ENCODE measurements around the gene APOB. TPM values are rescaled to one million over a fixed set of nuclear protein-coding genes. Genes with fewer than 3 reads are reported as not detected.

APOB gene
- total and polyA plus RNA-seq, 2 of the 13 experiments (the other 11 are each of a cell fraction or from before 2014, with no cell fraction given) = 1,569 to 2,515 TPM

- Histone ChIP-seq H3K9ac (ENCODE audit: insufficient read depth, low read depth, low read length) (peak overlapping the region; percentile 62), H3K4me2 (ENCODE audit: low read depth, low read length) (peak overlapping the region; percentile 84), H2AFZ (ENCODE audit: low read length) (no peak overlapping the region), H3K79me2 (ENCODE audit: insufficient read depth, low read length) (peaks cover 8% of the 10 kb centered on the region), H3K27me3 (ENCODE audit: control insufficient read depth in 1 of 2, insufficient read depth in 2 of 2, low read length in 2 of 2) (no peaks in the 10 kb centered on the region), H3K27ac (ENCODE audit: extremely low read length, insufficient read depth, low read length) (peak overlapping the region; percentile 73), H3K4me3 (replicated peaks in 1 of 3; ENCODE audit: insufficient read depth in 1 of 3, low read depth in 2 of 3, low read length in 3 of 3) (peak overlapping the region; percentile 35 to 59 (median 45)), H3K4me1 (ENCODE audit: insufficient read depth, low read length) (peaks cover 77% of the 10 kb centered on the region), H3K36me3 (replicated peaks in 1 of 2; ENCODE audit: control insufficient read depth in 1 of 2, insufficient read depth in 2 of 2, low read length in 2 of 2) (no peaks in the 10 kb centered on the region), H3K9me3 (ENCODE audit: low read length) (no peaks in the 10 kb centered on the region), H4K20me1 (ENCODE audit: insufficient read depth, low read length) (no peaks in the 10 kb centered on the region)
- ChIA-PET CTCF (ENCODE audit: low intra/inter-chr PET ratio, low total read pairs) (interaction anchor here (3.8 kb wide), 1 partner anchor 27 kb away, joined by 15 read pairs; the partner anchor contains the start of gene APOB), POLR2A (interaction anchor here (0.8 to 10.9 kb wide), 14 partner anchors 11 to 475 kb away, joined by 3 to 236 read pairs (median 10); partner anchors contain the start of gene APOB)
- peak; percentile 74 for FAIRE-seq
- TSS peak; percentile 93 for BruUV-seq (replicated peaks)
- 4% methylated on average over 9 of the region's 9 CpGs for WGBS (ENCODE audit: low lambda C conversion rate)
- peak; percentile 97 for DNase-seq (ENCODE audit: low spot score)
- intact Hi-C loops (cut with micrococcal nuclease; ENCODE audit: unreplicated experiment) = loop anchor here (1.0 to 2.0 kb wide), 4 partner anchors 14 to 48 kb away; partner anchors contain the start of gene APOB
- in situ Hi-C loops (cut with HindIII; ENCODE audit: extremely low pct_ligation_motif_present, low pct_unique_long_range_greater_than_20kb) = loop anchor here (5.0 kb wide), 1 partner anchor 47 kb away; no protein-coding TSS in a partner anchor
- ATAC-seq = peak; percentile 86
- TF ChIP-seq ZBTB20 (CRISPR knock-in tag; IDR thresholded peaks at IDR 0.05; ENCODE audit: borderline replicate concordance, low read depth) (peak; percentile 96; the same call in 1 of the 2 replicates), ZNF720 (CRISPR knock-in tag; IDR thresholded peaks at IDR 0.05) (no peak), BHLHE40 (IDR thresholded peaks at IDR 0.05; ENCODE audit: low read length) (no peak), ZNF337 (CRISPR knock-in tag; IDR thresholded peaks at IDR 0.05; ENCODE audit: borderline replicate concordance, low read depth) (no peak), ZBTB49 (CRISPR knock-in tag; IDR thresholded peaks at IDR 0.05; ENCODE audit: borderline replicate concordance) (no peak), ZFYVE20 (CRISPR knock-in tag; IDR thresholded peaks at IDR 0.05; ENCODE audit: borderline replicate concordance, low read depth) (no peak), ZBTB10 (CRISPR knock-in tag; IDR thresholded peaks at IDR 0.05; ENCODE audit: borderline replicate concordance) (0 out of 2 replicates have a peak, but pooled peaks have one; percentile 62), PAF1 (CRISPR knock-in tag; IDR thresholded peaks at IDR 0.05) (peak; percentile 30; the same call in 1 of the 2 replicates), ZNF558 (CRISPR knock-in tag; IDR thresholded peaks at IDR 0.05; ENCODE audit: borderline replicate concordance) (peak; percentile 92; the same call in 1 of the 2 replicates), ZNF772 (CRISPR knock-in tag; IDR thresholded peaks at IDR 0.05) (peak; percentile 73; the same call in 1 of the 2 replicates), E2F1 (CRISPR knock-in tag; IDR thresholded peaks at IDR 0.05) (no peak; the same call in 1 of the 2 replicates), CEBPB (IDR thresholded peaks at IDR 0.05; ENCODE audit: borderline replicate concordance, low read depth, low read length) (peak; percentile 88), TFDP1 (CRISPR knock-in tag; IDR thresholded peaks at IDR 0.05; ENCODE audit: borderline replicate concordance) (0 out of 2 replicates have a peak, but pooled peaks have one; percentile 16), ZC3H13 (CRISPR knock-in tag; IDR thresholded peaks at IDR 0.05) (0 out of 2 replicates have a peak, but pooled peaks have one; percentile 50)
These were observed 26.7 kb upstream of the APOB start for GRCh38 chr2:21070341-21071257.

Data from HepG2 (cell line).